ENCODE measurements around the gene ADAP1. TPM values are rescaled to one million over a fixed set of nuclear protein-coding genes. Genes with fewer than 3 reads are reported as not detected.
A peak's percentile ranks its signal among the peaks of the same experiment; 100 is the strongest.

ADAP1 gene
- total RNA-seq, 4 donors from 2014 or later: 84.9 to 360 (median 169) TPM

DNA sequence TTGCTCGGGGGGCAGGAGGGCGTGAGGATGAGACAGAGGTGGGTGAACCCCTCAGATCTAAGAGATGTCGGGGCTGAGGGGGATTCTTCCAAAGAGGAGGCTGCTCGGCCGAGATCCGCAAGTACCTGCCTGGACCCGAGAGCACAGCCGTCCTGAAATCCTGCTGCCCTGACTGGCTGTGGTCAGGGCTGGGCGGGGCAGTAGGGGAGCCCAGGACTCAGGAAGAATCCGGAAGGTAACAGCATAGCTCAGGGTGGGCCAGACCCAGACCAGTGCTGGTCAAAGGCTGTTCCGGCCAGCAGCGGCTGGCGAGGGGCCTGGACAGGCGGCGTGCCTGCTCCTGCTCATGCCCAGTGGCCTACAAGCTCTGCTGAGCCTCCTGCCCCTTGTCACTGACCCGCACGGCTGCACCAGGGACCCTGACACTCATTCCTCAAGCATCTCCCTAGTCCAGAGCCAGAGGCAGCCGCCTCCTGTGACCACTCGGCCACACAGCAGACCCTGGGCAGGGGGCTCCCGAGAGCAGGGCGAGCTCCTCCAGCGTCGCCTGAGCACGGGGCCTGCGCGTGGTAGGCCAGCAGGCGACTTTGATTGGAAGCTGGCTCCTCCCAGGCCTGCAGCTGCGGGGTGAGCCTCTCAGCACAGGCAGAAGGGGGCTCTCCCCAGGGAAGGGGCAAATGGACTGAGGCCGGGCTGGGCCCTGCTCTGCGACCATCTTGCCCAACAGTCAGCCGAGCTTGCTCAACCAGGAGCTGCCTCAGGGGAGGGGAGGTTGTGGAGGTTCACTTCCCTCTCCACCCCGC lies 3.1 kb upstream of the ADAP1 start:
- in situ Hi-C loops (cut with MboI; ENCODE audit: low pct_ligation_motif_present in 1 of 4, low pct_unique_long_range_greater_than_20kb in 1 of 4, low sequenced_read_pairs in 3 of 4) (no loop called here), intact Hi-C loops (cut with DNase I; ENCODE audit: low total_unique reads) (no loop called here)
- DNase-seq: peak; percentile 32
- WGBS, 2 donors (ENCODE audit: low coverage in 1 of 2): 91% methylated on average over 29 of the region's 32 CpGs; no CpG with 5 or more reads in 1 of the 2 donors
- Histone ChIP-seq H3K4me1 (peaks cover 2 to 23% (median 18%) of the 10 kb centered on the region in 4 donors), H3K4me3 (no peak overlapping the region), H3K27me3 (peaks cover 3% of the 10 kb centered on the region), H3K27ac (no peak overlapping the region), H3K36me3 (no peaks in the 10 kb centered on the region), H3K9me3 (no peaks in the 10 kb centered on the region)
- TF ChIP-seq, protein P1, sequence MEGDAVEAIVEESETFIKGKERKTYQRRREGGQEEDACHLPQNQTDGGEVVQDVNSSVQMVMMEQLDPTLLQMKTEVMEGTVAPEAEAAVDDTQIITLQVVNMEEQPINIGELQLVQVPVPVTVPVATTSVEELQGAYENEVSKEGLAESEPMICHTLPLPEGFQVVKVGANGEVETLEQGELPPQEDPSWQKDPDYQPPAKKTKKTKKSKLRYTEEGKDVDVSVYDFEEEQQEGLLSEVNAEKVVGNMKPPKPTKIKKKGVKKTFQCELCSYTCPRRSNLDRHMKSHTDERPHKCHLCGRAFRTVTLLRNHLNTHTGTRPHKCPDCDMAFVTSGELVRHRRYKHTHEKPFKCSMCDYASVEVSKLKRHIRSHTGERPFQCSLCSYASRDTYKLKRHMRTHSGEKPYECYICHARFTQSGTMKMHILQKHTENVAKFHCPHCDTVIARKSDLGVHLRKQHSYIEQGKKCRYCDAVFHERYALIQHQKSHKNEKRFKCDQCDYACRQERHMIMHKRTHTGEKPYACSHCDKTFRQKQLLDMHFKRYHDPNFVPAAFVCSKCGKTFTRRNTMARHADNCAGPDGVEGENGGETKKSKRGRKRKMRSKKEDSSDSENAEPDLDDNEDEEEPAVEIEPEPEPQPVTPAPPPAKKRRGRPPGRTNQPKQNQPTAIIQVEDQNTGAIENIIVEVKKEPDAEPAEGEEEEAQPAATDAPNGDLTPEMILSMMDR (IDR thresholded peaks at IDR 0.05): no peak
- no peak for TF ChIP-seq POLR2A (IDR thresholded peaks at IDR 0.05)
- no peak for TF ChIP-seq EP300 (IDR thresholded peaks at IDR 0.05; ENCODE audit: low read depth)
- TF ChIP-seq POLR2AphosphoS5 (IDR thresholded peaks at IDR 0.05): no peak

DNA sequence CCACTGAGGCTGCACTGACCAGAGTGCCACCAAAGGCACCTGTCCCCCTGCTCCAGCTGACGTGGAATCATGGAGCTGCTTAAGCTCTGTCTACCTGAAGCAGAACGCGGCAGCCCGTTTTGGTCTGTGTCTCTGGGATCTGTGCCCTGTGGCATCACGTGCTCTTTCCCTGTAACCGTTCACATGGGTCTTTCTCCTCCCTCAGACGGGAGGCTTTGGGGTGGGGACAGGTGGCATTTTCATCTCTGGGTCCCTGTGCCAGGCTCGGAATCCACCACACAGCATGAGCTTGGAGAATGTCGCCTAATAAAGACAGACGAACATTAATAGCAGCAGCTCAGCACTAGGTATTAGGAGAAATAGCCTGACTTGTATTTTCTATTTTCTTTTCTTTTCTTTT lies 1.6 kb upstream of the ADAP1 start:
- peaks cover 3% of the 10 kb centered on the region for H3K27me3 ChIP-seq
- in situ Hi-C loops (cut with MboI; ENCODE audit: low pct_ligation_motif_present in 1 of 4, low pct_unique_long_range_greater_than_20kb in 1 of 4, low sequenced_read_pairs in 3 of 4) (no loop called here), intact Hi-C loops (cut with DNase I; ENCODE audit: low total_unique reads) (no loop called here)
- peaks cover 6 to 27% (median 23%) of the 10 kb centered on the region in 4 donors for H3K4me1 ChIP-seq
- peak; percentile 5 for DNase-seq
- H3K36me3 ChIP-seq: no peaks in the 10 kb centered on the region
- H3K4me3 ChIP-seq: no peak overlapping the region
- TF ChIP-seq POLR2AphosphoS5 (IDR thresholded peaks at IDR 0.05) (no peak), POLR2A (IDR thresholded peaks at IDR 0.05) (no peak), EP300 (IDR thresholded peaks at IDR 0.05; ENCODE audit: low read depth) (no peak)
- WGBS, 2 donors (ENCODE audit: low coverage in 1 of 2): 80 to 89% methylated on average over 4 to 10 of the region's 10 CpGs
- no peaks in the 10 kb centered on the region for H3K9me3 ChIP-seq
- H3K27ac ChIP-seq: peak overlapping the region in 1 of 4 donors; percentile 17

DNA sequence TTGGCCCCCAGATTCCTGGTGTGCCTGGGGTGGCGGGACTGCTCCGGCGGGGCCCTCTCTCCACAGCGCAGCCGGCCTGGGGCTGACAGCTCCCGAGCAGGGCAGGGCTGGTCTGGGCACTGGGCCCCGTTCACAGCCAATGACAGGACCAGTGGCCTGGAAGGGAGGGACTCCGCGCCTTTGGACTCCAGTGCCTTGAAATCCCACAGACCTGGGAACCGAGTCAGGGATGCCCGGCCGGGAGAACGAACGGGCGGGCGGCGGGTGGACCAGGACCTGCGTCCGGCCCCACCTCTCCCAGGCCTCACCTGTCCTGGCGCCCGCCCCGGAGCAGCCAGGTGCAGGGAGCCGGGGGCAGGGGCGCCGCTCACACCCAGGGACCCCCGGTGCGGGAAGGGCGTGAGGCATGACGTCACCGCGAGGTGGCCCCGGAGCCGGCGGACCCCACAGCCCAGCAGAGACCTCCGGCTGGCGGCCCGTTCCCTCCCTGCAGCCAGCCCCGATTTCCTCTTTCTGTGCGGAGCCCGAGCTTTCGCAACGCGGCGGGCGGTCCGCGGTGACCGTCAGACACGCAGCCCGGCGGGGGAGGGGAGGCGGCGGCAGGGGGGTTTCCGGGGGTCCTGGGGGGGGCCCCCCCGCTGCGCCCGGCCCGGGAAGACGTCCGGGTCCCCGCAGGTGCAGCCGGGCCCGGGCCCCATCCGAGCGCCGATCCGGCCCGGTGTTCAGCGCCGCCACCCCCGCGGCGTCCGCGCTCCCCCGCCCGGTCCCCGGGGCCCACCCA lies 743 bp downstream of the ADAP1 start:
- Histone ChIP-seq H3K4me3 (peak overlapping the region; percentile 32 to 76 (median 64)), H3K36me3 (no peaks in the 10 kb centered on the region), H3K9me3 (no peaks in the 10 kb centered on the region), H3K27ac (peak overlapping the region; percentile 84 to 91 (median 91)), H3K27me3 (peaks cover 3% of the 10 kb centered on the region), H3K4me1 (peaks cover 6 to 25% (median 19%) of the 10 kb centered on the region in 4 donors)
- WGBS, 2 donors (ENCODE audit: low coverage in 1 of 2): 3% methylated on average over 48 of the region's 78 CpGs; no CpG with 5 or more reads in 1 of the 2 donors
- in situ Hi-C loops (cut with MboI; ENCODE audit: low pct_ligation_motif_present in 1 of 4, low pct_unique_long_range_greater_than_20kb in 1 of 4, low sequenced_read_pairs in 3 of 4): no loop called here
- TF ChIP-seq POLR2A (IDR thresholded peaks at IDR 0.05) (peak; percentile 93), EP300 (IDR thresholded peaks at IDR 0.05; ENCODE audit: low read depth) (no peak), POLR2AphosphoS5 (IDR thresholded peaks at IDR 0.05) (peak; percentile 70 to 93 (median 89))
- peak; percentile 83 for DNase-seq
- intact Hi-C loops (cut with DNase I; ENCODE audit: low total_unique reads): no loop called here

DNA sequence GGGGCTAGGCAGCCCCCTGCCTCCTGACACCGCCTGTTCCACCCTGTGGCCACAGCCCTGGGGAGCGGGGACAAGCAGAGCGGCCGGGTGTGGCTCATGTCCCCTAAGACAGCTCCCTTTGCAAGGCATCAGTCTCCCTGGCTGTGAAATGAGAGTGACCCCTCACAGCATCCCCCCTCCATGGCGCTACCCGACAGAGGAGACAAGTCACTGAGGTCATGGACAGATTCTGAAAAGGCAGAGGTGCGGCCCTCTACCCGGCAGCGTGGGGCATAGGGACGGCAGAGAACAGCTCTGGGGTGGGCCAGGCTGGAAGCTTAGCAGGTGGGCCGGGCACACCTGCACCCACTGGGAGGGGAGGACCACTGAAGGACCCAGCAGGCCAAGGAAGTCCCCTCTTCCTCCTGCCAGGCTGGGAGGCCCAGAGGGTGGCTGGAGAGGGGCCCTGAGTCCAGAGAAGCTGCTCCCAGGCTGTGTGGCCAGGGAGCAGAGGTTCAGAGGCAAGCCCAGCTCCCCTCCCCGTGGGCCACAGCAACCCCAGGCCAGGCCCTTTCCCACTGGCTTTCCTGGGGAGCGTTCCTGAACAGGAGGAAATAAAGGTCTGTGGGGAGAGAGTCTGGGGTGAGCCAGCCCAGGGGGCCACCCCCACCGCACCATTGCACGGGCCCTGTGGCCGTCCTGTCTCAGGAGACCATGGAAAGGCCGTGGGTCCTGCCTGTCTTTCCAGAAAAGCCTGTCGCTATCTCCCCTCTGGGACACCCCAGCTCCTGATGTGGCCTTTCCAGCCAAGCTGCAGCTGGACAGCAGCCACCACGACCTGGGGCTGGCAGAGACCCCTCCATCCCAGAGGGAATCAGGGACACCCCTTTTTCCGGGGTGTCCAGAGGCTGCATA lies 1.7 kb downstream of the ADAP1 start:
- Histone ChIP-seq H3K9me3 (no peaks in the 10 kb centered on the region), H3K27me3 (peaks cover 3% of the 10 kb centered on the region), H3K36me3 (no peaks in the 10 kb centered on the region), H3K4me3 (peak overlapping the region in 3 of 4 donors; percentile 53 to 76 (median 76)), H3K4me1 (peaks cover 6 to 26% (median 19%) of the 10 kb centered on the region in 4 donors), H3K27ac (peak overlapping the region; percentile 84 to 91 (median 91))
- in situ Hi-C loops (cut with MboI; ENCODE audit: low pct_ligation_motif_present in 1 of 4, low pct_unique_long_range_greater_than_20kb in 1 of 4, low sequenced_read_pairs in 3 of 4): no loop called here
- DNase-seq: peak; percentile 9
- TF ChIP-seq, protein P1 (IDR thresholded peaks at IDR 0.05): no peak
- TF ChIP-seq POLR2A (IDR thresholded peaks at IDR 0.05): no peak
- no peak for TF ChIP-seq POLR2AphosphoS5 (IDR thresholded peaks at IDR 0.05)
- no peak for TF ChIP-seq EP300 (IDR thresholded peaks at IDR 0.05; ENCODE audit: low read depth)
- WGBS, 2 donors (ENCODE audit: low coverage in 1 of 2): 67% methylated on average over 13 of the region's 20 CpGs; no CpG with 5 or more reads in 1 of the 2 donors
- intact Hi-C loops (cut with DNase I; ENCODE audit: low total_unique reads): no loop called here

All from transverse colon (tissue), 4 donors.